ENCODE data around the gene LRRC53. TPM values are rescaled to one million over a fixed set of nuclear protein-coding genes. Genes with fewer than 3 reads are reported as not detected.

The LRRC53 gene
- total RNA-seq = not detected in 2 replicates

GRCh38 chr1:74512170-74512915, at the start of gene LRRC53:
TSS of gene LRRC53 (minus strand) at chr1:74512611. CDS start at chr1:74483349, 29,262 bp downstream.

Other genes starting within 250 kb of the LRRC53 start
- not detected in 2 replicates for gene ERICH3, start 161.2 kb upstream of the LRRC53 start, total RNA-seq
- gene CRYZ, start 220.4 kb upstream of the LRRC53 start, total RNA-seq = 15.0 and 16.6 TPM in 2 replicates
- 7.4 and 7.7 TPM in 2 replicates for gene TYW3, start 220.5 kb upstream of the LRRC53 start, total RNA-seq

Measured in bronchus fibroblast of lung (primary cell).